Measurements from ENCODE around the gene LGALS9B.
"Not testable (repeated sequence)": the region's sequence is repeated elsewhere in the genome, so short reads cannot be mapped to it uniquely, and the experiment has no call there.

GRCh38 chr17:20515099-20515498 is 47.8 kb upstream of the LGALS9B start:
- not testable (repeated sequence) for TF ChIP-seq CTCF, POLR2A (IDR thresholded peaks at IDR 0.05)

Measured in thyroid gland (tissue), 4 donors.